Large intestine (tissue), 3 donors: ENCODE measurements around the gene KDM8. TPM values are rescaled to one million over a fixed set of nuclear protein-coding genes. Genes with fewer than 3 reads are reported as not detected.

Experiments used
- DNase-seq, 2 donors: peaks; one replicate each; pipeline versions ENCODE4 v3.0.0 to v3.0.0-alpha.2; 2013
- H3K27ac ChIP-seq: one replicate; pipeline ENCODE4 v1.5.1; 2013; ENCODE audit warnings: low read length
- H3K27me3 ChIP-seq: 2 replicates; pipeline ENCODE4 v1.6.1; 2013; ENCODE audit warnings: low read length; ENCODE audit not compliant: control insufficient read depth, insufficient read depth
- H3K36me3 ChIP-seq: 2 replicates; pipeline ENCODE4 v1.6.1; 2013; ENCODE audit warnings: low read length; ENCODE audit not compliant: control insufficient read depth, insufficient read depth
- H3K4me1 ChIP-seq: one replicate; pipeline ENCODE4 v1.6.1; 2013; ENCODE audit warnings: low read length; ENCODE audit not compliant: control insufficient read depth, insufficient read depth
- H3K4me3 ChIP-seq: one replicate; pipeline ENCODE4 v1.5.1; 2013; ENCODE audit warnings: low read length
- H3K9me3 ChIP-seq: one replicate; pipeline ENCODE4 v1.6.1; 2013; ENCODE audit warnings: mild to moderate bottlenecking, low read depth, low read length, moderate library complexity; ENCODE audit not compliant: control insufficient read depth
- WGBS: methylation state at CpG from one replicate; pipeline ENCODE4 v1.1.5; 2013; ENCODE audit warnings: low lambda C conversion rate; ENCODE audit not compliant: insufficient coverage; 5-methylcytosine and 5-hydroxymethylcytosine counted together
- polyA plus RNA-seq: library from polyadenylated mRNA; unstranded; fragments of 120-200 nt; gene quantifications from one replicate; pipeline ENCODE4 v1.2.1, GENCODE V29; 2013

The KDM8 gene
- polyA plus RNA-seq, 1 donor = 32.1 TPM

GRCh38 chr16:27268376-27269299, 65.3 kb downstream of the KDM8 start, which contains the start of gene NSMCE1:
NSMCE1 (minus strand) TSS chr16:27268772; CDS start chr16:27257570, 11,202 bp downstream.
- no peaks in the 10 kb centered on the region for H3K27me3 ChIP-seq
- no peaks in the 10 kb centered on the region for H3K36me3 ChIP-seq
- 0% methylated on average over 2 of the region's 58 CpGs for WGBS
- no peaks in the 10 kb centered on the region for H3K9me3 ChIP-seq
- peak within 1 kb of the TSS; percentile 84 for H3K4me3 ChIP-seq
- H3K27ac ChIP-seq = peak within 1 kb of the TSS; percentile 79
- peak; percentile 97 to 98 for DNase-seq
- H3K4me1 ChIP-seq = peaks cover 25% of the 10 kb centered on the region

GRCh38 chr16:27269300-27270150, 66.2 kb downstream of the KDM8 start:
- H3K9me3 ChIP-seq = no peaks in the 10 kb centered on the region
- H3K4me3 ChIP-seq = peak overlapping the region; percentile 84
- peaks cover 31% of the 10 kb centered on the region for H3K4me1 ChIP-seq
- H3K27me3 ChIP-seq = no peaks in the 10 kb centered on the region
- 20% methylated on average over 2 of the region's 9 CpGs for WGBS
- DNase-seq = peak; percentile 35 to 71
- peak overlapping the region; percentile 79 for H3K27ac ChIP-seq
- no peaks in the 10 kb centered on the region for H3K36me3 ChIP-seq

DNA sequence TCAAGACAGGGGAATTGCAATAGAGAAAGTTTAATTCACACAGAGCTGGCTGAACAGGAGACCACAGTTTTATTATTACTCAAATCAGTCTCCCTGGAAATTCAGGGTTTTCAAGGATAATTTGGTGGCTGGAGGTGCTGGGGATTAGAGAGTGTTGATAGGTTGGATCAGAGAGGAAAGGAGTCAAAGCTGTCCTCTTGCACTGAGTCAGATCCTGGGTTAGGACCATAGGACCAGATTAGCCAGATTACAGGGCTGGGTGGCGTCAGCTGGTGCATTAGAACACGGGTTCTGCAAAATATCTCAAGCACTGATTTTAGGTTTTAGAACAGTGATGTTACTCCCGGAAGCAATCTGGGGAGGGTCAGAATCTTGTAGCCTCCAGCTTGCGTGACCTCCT, 67.0 kb downstream of the KDM8 start:
- no peaks in the 10 kb centered on the region for H3K27me3 ChIP-seq
- no peaks in the 10 kb centered on the region for H3K36me3 ChIP-seq
- DNase-seq = no peak
- H3K4me3 ChIP-seq = no peak overlapping the region
- no peaks in the 10 kb centered on the region for H3K9me3 ChIP-seq
- peak overlapping the region; percentile 79 for H3K27ac ChIP-seq
- peaks cover 32% of the 10 kb centered on the region for H3K4me1 ChIP-seq
- no CpG with 5 or more reads among the region's 4 CpGs for WGBS

Other genes with a start within 250 kb of the KDM8 start
- not detected for gene C16orf82, start 136.6 kb upstream of the KDM8 start, polyA plus RNA-seq
- 61.5 TPM for gene NSMCE1, start 65.2 kb downstream of the KDM8 start, polyA plus RNA-seq
- 50.6 TPM for gene IL4R, start 110.4 kb downstream of the KDM8 start, polyA plus RNA-seq
- 0.39 TPM for gene IL21R, start 198.6 kb downstream of the KDM8 start, polyA plus RNA-seq